HepG2 (cell line): ENCODE results near the gene PRTN3. TPM values are rescaled to one million over a fixed set of nuclear protein-coding genes. Genes with fewer than 3 reads are reported as not detected.

Experiments
- ATAC-seq: fragments of 200-7000 bp; cut with Tn5 transposase; 3 replicates; pipeline ENCODE4 v1.9.1; 2020; ENCODE audit warnings: mild to moderate bottlenecking, moderate library complexity
- BruUV-seq: library from RNA; stranded (reverse); fragments of 400-500 nt; replicated peaks from 2 replicates; lab custom pipeline; 2021; lab: Mats Ljungman, UMichigan
- CTCF ChIA-PET: fragments of 300-600 bp; formaldehyde crosslinking; extraction: SDS; loops from one replicate; lab custom pipeline; 2021; ENCODE audit warnings: low total read pairs, inconsistent platforms, low intra/inter-chr PET ratio; lab: Yijun Ruan, JAX
- POLR2A ChIA-PET: fragments of 350-600 bp; sonication (Branson Sonifier 250); formaldehyde crosslinking; loops from one replicate; lab custom pipeline; 2020; ENCODE audit warnings: antibody characterized with exemption, inconsistent platforms; lab: Yijun Ruan, JAX
- DNase-seq: peaks from one replicate; pipeline ENCODE4 v3.0.0-alpha.2; 2015; ENCODE audit warnings: low spot score
- FAIRE-seq: peaks from 3 replicates; lab custom pipeline; 2011; peaks lifted over from hg19 to GRCh38; lab: Jason Lieb, UNC
- H2AFZ ChIP-seq: one replicate; pipeline ENCODE4 v1.6.1; 2011; ENCODE audit warnings: low read length, inconsistent platforms
- H3K27ac ChIP-seq: fragments of 300-600 bp; 3 replicates; pipeline ENCODE4 v1.8.0; 2011; ENCODE audit warnings: mixed run types, mild to moderate bottlenecking, mixed read lengths, low read length, inconsistent platforms; ENCODE audit not compliant: insufficient read depth; ENCODE audit errors: extremely low read length
- H3K27me3 ChIP-seq, 2 experiments: fragments of 200-600 bp in 1 of 2; 2 replicates in 1 of 2; 3 replicates in 1 of 2; pipeline versions ENCODE4 v1.6.0 to v1.8.0; 2011; ENCODE audit warnings: low read length in 2 of 2, mild to moderate bottlenecking in 2 of 2, moderate library complexity in 2 of 2, inconsistent platforms in 1 of 2; ENCODE audit not compliant: insufficient read depth in 2 of 2, control insufficient read depth in 1 of 2
- H3K36me3 ChIP-seq, 2 experiments: fragments of 200-600 bp in 1 of 2; replicated peaks in 1 of 2; 2 replicates in 1 of 2; 3 replicates in 1 of 2; pipeline versions ENCODE4 v1.5.1 to v1.8.0; 2011; ENCODE audit warnings: low read length in 2 of 2, inconsistent platforms in 1 of 2; ENCODE audit not compliant: insufficient read depth in 2 of 2, control insufficient read depth in 1 of 2
- H3K4me1 ChIP-seq: 2 replicates; pipeline ENCODE4 v1.5.1; 2012; ENCODE audit warnings: low read length, inconsistent platforms; ENCODE audit not compliant: insufficient read depth
- H3K4me2 ChIP-seq: 2 replicates; pipeline ENCODE4 v1.6.0; 2011; ENCODE audit warnings: low read depth, low read length, inconsistent platforms
- H3K4me3 ChIP-seq, 3 experiments: fragments of 200-600 bp in 1 of 3; sonication (generic), shearing (Covaris generic) in 1 of 3; replicated peaks in 1 of 3; 2 replicates each; pipeline ENCODE4 v1.5.1; 2011 to 2016; ENCODE audit warnings: low read length in 3 of 3, inconsistent platforms in 2 of 3, low read depth in 2 of 3, mild to moderate bottlenecking in 2 of 3, control low read depth in 1 of 3, mixed read lengths in 1 of 3; ENCODE audit not compliant: insufficient read depth in 1 of 3
- H3K79me2 ChIP-seq: one replicate; pipeline ENCODE4 v1.6.1; 2011; ENCODE audit warnings: low read length, inconsistent platforms; ENCODE audit not compliant: insufficient read depth
- H3K9ac ChIP-seq: 2 replicates; pipeline ENCODE4 v1.6.0; 2011; ENCODE audit warnings: mild to moderate bottlenecking, low read depth, low read length, inconsistent platforms; ENCODE audit not compliant: insufficient read depth
- H3K9me3 ChIP-seq: 2 replicates; pipeline ENCODE4 v1.5.1; 2012; ENCODE audit warnings: mild to moderate bottlenecking, low read length
- H4K20me1 ChIP-seq: 2 replicates; pipeline ENCODE4 v1.6.0; 2011; ENCODE audit warnings: inconsistent platforms, mild to moderate bottlenecking, low read length, moderate library complexity; ENCODE audit not compliant: insufficient read depth
- AGO2 ChIP-seq: fragments of 200-400 bp; formaldehyde crosslinking; optimal IDR thresholded peaks from 2 replicates; pipeline ENCODE3; 2017; ENCODE audit warnings: mild to moderate bottlenecking, low read depth, low read length, moderate library complexity
- FOXJ3 ChIP-seq: sonication (generic); formaldehyde crosslinking; IDR thresholded peaks from 2 replicates; pipeline ENCODE4 v1.4.0; 2020; ENCODE audit warnings: missing genetic modification reagents, mild to moderate bottlenecking, borderline replicate concordance
- HMG20B ChIP-seq: conservative IDR thresholded peaks from 2 replicates; pipeline ENCODE4 v1.6.1; 2016; ENCODE audit warnings: missing genetic modification reagents, missing compliant biosample characterization
- JARID2 ChIP-seq: sonication (generic); formaldehyde crosslinking; IDR thresholded peaks from 2 replicates; pipeline ENCODE4 v1.8.1; 2023; ENCODE audit warnings: missing genetic modification reagents, inconsistent platforms; ENCODE audit not compliant: insufficient replicate concordance
- MXI1 ChIP-seq: IDR thresholded peaks from 3 replicates; pipeline ENCODE4 v1.6.1; 2012; ENCODE audit warnings: low read depth, low read length, inconsistent platforms, borderline replicate concordance
- NCOR1 ChIP-seq: fragments of 200-600 bp; sonication (generic); IDR thresholded peaks from 2 replicates; pipeline ENCODE4 v1.7.0; 2017; ENCODE audit warnings: antibody characterized with exemption, low read length, borderline replicate concordance
- NFIB ChIP-seq: sonication (generic); formaldehyde crosslinking; IDR thresholded peaks from 2 replicates; pipeline ENCODE4 v1.9.0; 2021; ENCODE audit warnings: missing genetic modification reagents, mild to moderate bottlenecking, borderline replicate concordance
- NR2F2 ChIP-seq: IDR thresholded peaks from 2 replicates; pipeline ENCODE4 v1.6.1; 2012; ENCODE audit warnings: low read depth, inconsistent platforms, borderline replicate concordance
- POLR2G ChIP-seq: fragments of 200-400 bp; formaldehyde crosslinking; IDR thresholded peaks from 2 replicates; pipeline ENCODE4 v1.6.1; 2018; ENCODE audit warnings: mild to moderate bottlenecking, low read depth, low read length, moderate library complexity
- SAFB2 ChIP-seq: sonication (generic); formaldehyde crosslinking; IDR thresholded peaks from 2 replicates; pipeline ENCODE4 v1.5.1; 2020; ENCODE audit warnings: missing genetic modification reagents, low read depth, mild to moderate bottlenecking, borderline replicate concordance
- SIN3B ChIP-seq: fragments of 150-350 bp; IDR thresholded peaks from 2 replicates; pipeline ENCODE4 v1.6.1; 2014; ENCODE audit warnings: low read length
- TAF1 ChIP-seq: sonication (generic); formaldehyde crosslinking; IDR thresholded peaks from 2 replicates; pipeline ENCODE4 v1.4.0; 2020; ENCODE audit warnings: missing genetic modification reagents
- TAF15 ChIP-seq: fragments of 200-400 bp; formaldehyde crosslinking; IDR thresholded peaks from one replicate; pipeline ENCODE4 v1.6.1; 2018; ENCODE audit warnings: mild to moderate bottlenecking, low read depth, low read length; ENCODE audit not compliant: poor library complexity, severe bottlenecking
- TEAD2 ChIP-seq: sonication (generic); formaldehyde crosslinking; IDR thresholded peaks from 2 replicates; pipeline ENCODE4 v1.9.0; 2021; ENCODE audit warnings: missing genetic modification reagents
- ZFP36L2 ChIP-seq: sonication (generic); formaldehyde crosslinking; IDR thresholded peaks from 2 replicates; pipeline ENCODE4 v1.4.0; 2020; ENCODE audit warnings: missing genetic modification reagents
- ZMYM2 ChIP-seq: sonication (generic); formaldehyde crosslinking; IDR thresholded peaks from 2 replicates; pipeline ENCODE4 v1.8.0; 2022; ENCODE audit warnings: mild to moderate bottlenecking, missing genetic modification reagents
- ZNF234 ChIP-seq: sonication (generic); formaldehyde crosslinking; conservative IDR thresholded peaks from 2 replicates; pipeline ENCODE4 v1.5.1; 2020; ENCODE audit warnings: mild to moderate bottlenecking, missing genetic modification reagents
- ZNF652 ChIP-seq: IDR thresholded peaks from 2 replicates; pipeline ENCODE4 v1.6.1; 2016; ENCODE audit warnings: low read depth, borderline replicate concordance
- WGBS: methylation state at CpG from one replicate; pipeline ENCODE4 v1.1.6; 2017; ENCODE audit warnings: low lambda C conversion rate; 5-methylcytosine and 5-hydroxymethylcytosine counted together
- in situ Hi-C: cut with HindIII; loops from 2 replicates; pipeline ENCODE4 v1.10.0; 2017; ENCODE audit warnings: low pct_unique_long_range_greater_than_20kb; ENCODE audit not compliant: extremely low pct_ligation_motif_present
- intact Hi-C: fragments of 100-400 bp; cut with micrococcal nuclease; formaldehyde crosslinking; loops from one replicate; pipeline ENCODE4 v1.10.0; 2022; ENCODE audit not compliant: unreplicated experiment
- polyA plus RNA-seq, 8 experiments: library from polyadenylated mRNA; depleted of rRNA in 3 of 8; stranded (reverse) in 7 of 8; unstranded in 1 of 8; fragments of >200 nt; fragmentation: Illumina TruSeq in 4 of 8; extraction: Trizol in 4 of 8; gene quantifications; 2 replicates each; pipeline versions ENCODE4 v1.2.1 to v1.2.3, GENCODE V29; 2011 to 2016; ENCODE audit warnings: low read depth in 4 of 8, missing spikeins in 1 of 8, mixed read lengths in 1 of 8; ENCODE audit not compliant: insufficient read depth in 1 of 8
- total RNA-seq, 5 experiments: library from RNA; depleted of rRNA; stranded (reverse); fragments of >200 nt; fragmentation: Illumina TruSeq; extraction: Trizol; gene quantifications; 2 replicates each; pipeline ENCODE4 v1.2.3, GENCODE V29; 2016; ENCODE audit warnings: low read depth in 1 of 5
- TF ChIP-seq, protein P1 (sequence below): sonication (generic); formaldehyde crosslinking; IDR thresholded peaks from 2 replicates; pipeline ENCODE4 v1.8.0; 2023; ENCODE audit warnings: mild to moderate bottlenecking, missing genetic modification reagents
- TF ChIP-seq, protein P2 (sequence below): sonication (generic); formaldehyde crosslinking; IDR thresholded peaks from 2 replicates; pipeline ENCODE4 v1.4.0; 2020; ENCODE audit warnings: missing genetic modification reagents

The PRTN3 gene
- total and polyA plus RNA-seq, 2 of the 13 experiments (the other 11 are each of a cell fraction or from before 2014, with no cell fraction given): not detected

DNA sequence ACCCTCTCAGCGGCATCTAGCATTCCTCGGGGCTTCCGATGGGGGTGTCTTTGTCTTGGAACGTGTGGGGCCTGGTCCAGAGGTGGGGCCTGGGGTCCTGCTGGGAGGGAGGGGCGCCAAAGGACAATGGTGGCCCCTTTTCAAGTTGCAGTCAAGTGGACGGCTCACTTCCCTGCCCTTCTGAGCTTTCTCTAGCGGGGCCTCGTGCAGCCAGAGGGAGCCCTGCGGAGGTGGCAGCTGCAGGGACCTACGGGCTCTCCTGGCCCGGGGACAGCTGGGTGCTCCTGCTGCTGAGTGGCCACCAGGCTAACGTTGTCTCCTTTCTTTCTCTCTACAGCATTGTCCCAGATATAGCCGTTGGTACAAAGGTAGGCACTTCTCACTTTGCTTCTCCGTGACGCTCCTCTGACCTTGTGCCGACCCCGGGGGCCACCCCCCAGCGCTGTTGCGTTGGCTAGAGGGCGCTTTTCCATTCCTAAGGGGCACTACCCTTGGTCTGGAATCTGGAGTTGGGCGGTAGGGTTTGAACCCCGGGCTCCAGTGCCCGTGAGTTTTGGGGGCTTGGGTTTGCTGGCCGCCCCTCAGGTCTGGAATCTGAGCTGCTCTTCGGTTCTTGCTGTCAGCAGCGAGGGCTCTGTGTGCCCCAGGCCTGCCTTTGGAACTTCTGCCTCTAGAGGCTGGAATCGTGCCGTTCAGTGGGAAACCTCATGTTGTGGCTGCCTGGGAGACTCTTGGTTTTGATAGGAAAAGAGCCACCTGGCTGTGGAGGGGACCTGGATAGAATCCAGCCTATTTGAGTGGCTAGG is 41.5 kb upstream of the PRTN3 start (continued):
- TF ChIP-seq NCOR1: no peak
- TF ChIP-seq FOXJ3 (CRISPR knock-in tag): no peak
- peak; percentile 16; the same call in 1 of the 2 replicates for TF ChIP-seq NR2F2
- TF ChIP-seq ZNF652: no peak
- no peak for TF ChIP-seq NFIB
- no peak for TF ChIP-seq ZMYM2
- TF ChIP-seq ZNF234 (CRISPR knock-in tag): no peak
- TF ChIP-seq TAF15: no peak
- TF ChIP-seq SAFB2 (CRISPR knock-in tag): no peak
- TF ChIP-seq MXI1: no peak
- TF ChIP-seq TAF1 (CRISPR knock-in tag): no peak; the same call in 1 of the 2 replicates
- TF ChIP-seq ZFP36L2: no peak

DNA sequence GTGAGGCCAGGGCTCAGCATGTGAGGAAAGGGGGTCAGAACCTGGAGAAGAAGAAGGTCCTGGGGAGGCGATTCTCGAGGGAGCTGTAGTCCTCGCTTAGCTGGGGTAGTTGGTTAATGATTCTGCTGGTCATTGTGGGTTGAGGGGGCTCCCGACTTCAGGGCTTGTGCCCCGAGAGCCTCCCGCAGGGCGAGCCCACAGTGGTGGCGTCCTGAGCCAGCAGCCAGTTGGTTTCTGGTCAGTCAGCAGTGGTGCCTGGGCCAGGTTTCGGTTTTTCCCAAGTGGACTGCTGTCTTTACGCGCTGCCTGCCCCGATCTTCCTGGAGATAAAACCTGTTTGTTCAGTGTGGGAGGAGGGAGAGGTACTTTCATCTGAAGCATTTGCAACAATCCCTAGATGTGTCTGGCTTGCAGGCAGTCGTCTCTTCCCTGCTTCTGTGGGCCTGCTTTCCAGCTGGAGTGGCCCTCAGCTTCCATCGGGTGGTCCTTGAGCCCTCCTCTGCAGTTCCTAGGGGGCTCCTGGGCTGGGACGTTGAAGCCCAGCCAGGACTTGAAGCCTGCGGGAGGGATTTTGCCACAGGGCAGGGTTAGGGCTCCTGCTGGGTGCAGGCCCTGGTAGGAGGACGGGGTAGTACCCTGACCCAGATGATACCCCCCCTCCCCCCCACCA is 40.3 kb upstream of the PRTN3 start:
- ChIA-PET POLR2A (no interaction called here), CTCF (no interaction called here)
- in situ Hi-C loops: no loop called here
- H3K4me3 ChIP-seq: peak overlapping the region; percentile 48 to 96 (median 96)
- no peak overlapping the region for H2AFZ ChIP-seq
- no peaks in the 10 kb centered on the region for H3K9me3 ChIP-seq
- ATAC-seq: no peak; the same call in 1 of the 3 replicates
- H3K4me1 ChIP-seq: peaks cover 44% of the 10 kb centered on the region
- H3K79me2 ChIP-seq: peaks cover 75% of the 10 kb centered on the region
- FAIRE-seq: peak; percentile 93
- peaks cover 73% of the 10 kb centered on the region for H4K20me1 ChIP-seq
- intact Hi-C loops: no loop called here
- BruUV-seq: no TSS peak
- peak overlapping the region; percentile 45 for H3K27ac ChIP-seq
- peak overlapping the region; percentile 89 for H3K4me2 ChIP-seq
- peaks cover 32 to 54% of the 10 kb centered on the region in 2 experiments; a peak in 4 of 5 replicates for H3K36me3 ChIP-seq
- H3K9ac ChIP-seq: peak overlapping the region; percentile 99
- DNase-seq: peak; percentile 70
- WGBS: 8% methylated on average over 6 of the region's 17 CpGs
- no peaks in the 10 kb centered on the region; a peak in 1 of 5 replicates for H3K27me3 ChIP-seq
- TF ChIP-seq TEAD2 (CRISPR knock-in tag) (no peak), AGO2 (no peak), JARID2 (CRISPR knock-in tag) (no peak), SIN3B (no peak), POLR2G (peak; percentile 65), HMG20B (no peak)
- TF ChIP-seq, protein P1, sequence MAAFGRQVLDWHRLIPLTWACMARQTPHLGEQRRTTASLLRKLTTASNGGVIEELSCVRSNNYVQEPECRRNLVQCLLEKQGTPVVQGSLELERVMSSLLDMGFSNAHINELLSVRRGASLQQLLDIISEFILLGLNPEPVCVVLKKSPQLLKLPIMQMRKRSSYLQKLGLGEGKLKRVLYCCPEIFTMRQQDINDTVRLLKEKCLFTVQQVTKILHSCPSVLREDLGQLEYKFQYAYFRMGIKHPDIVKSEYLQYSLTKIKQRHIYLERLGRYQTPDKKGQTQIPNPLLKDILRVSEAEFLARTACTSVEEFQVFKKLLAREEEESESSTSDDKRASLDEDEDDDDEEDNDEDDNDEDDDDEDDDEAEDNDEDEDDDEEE (CRISPR knock-in tag): no peak
- TF ChIP-seq, protein P2, sequence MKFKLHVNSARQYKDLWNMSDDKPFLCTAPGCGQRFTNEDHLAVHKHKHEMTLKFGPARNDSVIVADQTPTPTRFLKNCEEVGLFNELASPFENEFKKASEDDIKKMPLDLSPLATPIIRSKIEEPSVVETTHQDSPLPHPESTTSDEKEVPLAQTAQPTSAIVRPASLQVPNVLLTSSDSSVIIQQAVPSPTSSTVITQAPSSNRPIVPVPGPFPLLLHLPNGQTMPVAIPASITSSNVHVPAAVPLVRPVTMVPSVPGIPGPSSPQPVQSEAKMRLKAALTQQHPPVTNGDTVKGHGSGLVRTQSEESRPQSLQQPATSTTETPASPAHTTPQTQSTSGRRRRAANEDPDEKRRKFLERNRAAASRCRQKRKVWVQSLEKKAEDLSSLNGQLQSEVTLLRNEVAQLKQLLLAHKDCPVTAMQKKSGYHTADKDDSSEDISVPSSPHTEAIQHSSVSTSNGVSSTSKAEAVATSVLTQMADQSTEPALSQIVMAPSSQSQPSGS (CRISPR knock-in tag): 0 out of 2 replicates have a peak, but pooled peaks have one; percentile 25
